ENCODE measurements around the gene SCAND1.

The SCAND1 gene

GRCh38 chr20:35981969-35982368 lies 27.7 kb upstream of the SCAND1 start:
- no peak for TF ChIP-seq CTCF (IDR thresholded peaks at IDR 0.05; ENCODE audit: low read depth, low read length)
- Histone ChIP-seq H3K27ac (no peak overlapping the region), H3K4me3 (ENCODE audit: low read depth, low read length) (no peak overlapping the region), H3K36me3 (no peaks in the 10 kb centered on the region), H3K27me3 (ENCODE audit: insufficient read depth, low read depth, severe bottlenecking) (no peaks in the 10 kb centered on the region), H3K9me3 (ENCODE audit: severe bottlenecking) (no peaks in the 10 kb centered on the region)
- no peak for DNase-seq

- Histone ChIP-seq H3K36me3 (no peaks in the 10 kb centered on the region), H3K4me3 (ENCODE audit: low read depth, low read length) (no peak overlapping the region), H3K27me3 (ENCODE audit: insufficient read depth, low read depth, severe bottlenecking) (no peaks in the 10 kb centered on the region), H3K27ac (no peak overlapping the region), H3K9me3 (ENCODE audit: severe bottlenecking) (no peaks in the 10 kb centered on the region)
- no peak for TF ChIP-seq CTCF (IDR thresholded peaks at IDR 0.05; ENCODE audit: low read depth, low read length)
- DNase-seq = no peak
Measured at GRCh38 chr20:35979544-35979943, 25.2 kb upstream of the SCAND1 start.

- no peak overlapping the region for H3K27ac ChIP-seq
Measured at GRCh38 chr20:35978041-35978513, 23.8 kb upstream of the SCAND1 start.

GRCh38 chr20:35975576-35976373 lies 21.5 kb upstream of the SCAND1 start:
- Histone ChIP-seq H3K27ac (no peak overlapping the region), H3K36me3 (no peaks in the 10 kb centered on the region), H3K4me3 (ENCODE audit: low read depth, low read length) (no peak overlapping the region), H3K27me3 (ENCODE audit: insufficient read depth, low read depth, severe bottlenecking) (no peaks in the 10 kb centered on the region), H3K9me3 (ENCODE audit: severe bottlenecking) (peaks cover 16% of the 10 kb centered on the region)
- no peak for TF ChIP-seq CTCF (IDR thresholded peaks at IDR 0.05; ENCODE audit: low read depth, low read length)
- no peak for DNase-seq

More at GRCh38 chr20:35978041-35978513, 23.8 kb upstream of the SCAND1 start:
- H3K36me3 ChIP-seq = no peaks in the 10 kb centered on the region
- H3K27me3 ChIP-seq (ENCODE audit: insufficient read depth, low read depth, severe bottlenecking) = no peaks in the 10 kb centered on the region
- TF ChIP-seq CTCF (IDR thresholded peaks at IDR 0.05; ENCODE audit: low read depth, low read length) = no peak
- no peak overlapping the region for H3K4me3 ChIP-seq (ENCODE audit: low read depth, low read length)
- DNase-seq = no peak
- H3K9me3 ChIP-seq (ENCODE audit: severe bottlenecking) = peaks cover 2% of the 10 kb centered on the region

DNA sequence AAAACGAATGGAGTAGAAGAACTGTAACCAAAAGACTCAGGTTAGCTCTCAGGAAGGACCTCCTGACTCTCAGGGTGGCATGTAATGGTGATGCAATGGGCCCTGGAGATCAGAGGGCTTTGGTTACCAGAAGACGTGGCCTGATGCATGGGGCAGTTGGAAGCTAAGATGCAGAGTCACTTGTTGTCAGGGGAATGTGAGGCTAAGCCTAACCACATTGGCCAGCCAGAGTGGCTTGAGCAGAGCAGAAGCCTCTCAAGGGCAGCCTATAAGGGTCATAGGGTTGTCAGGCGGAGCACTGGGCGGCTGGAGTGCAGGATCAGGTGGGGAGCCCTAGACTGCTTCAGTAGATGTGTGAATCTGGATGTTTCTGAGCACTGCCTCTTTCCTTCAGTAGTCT lies 20.0 kb upstream of the SCAND1 start:
- DNase-seq = no peak

More for the DNA sequence above, 20.0 kb upstream of the SCAND1 start:
- no peaks in the 10 kb centered on the region for H3K36me3 ChIP-seq
- peaks cover 16% of the 10 kb centered on the region for H3K9me3 ChIP-seq (ENCODE audit: severe bottlenecking)
- H3K4me3 ChIP-seq (ENCODE audit: low read depth, low read length) = no peak overlapping the region
- no peak overlapping the region; the same call in 1 of the 2 replicates for H3K27ac ChIP-seq
- TF ChIP-seq CTCF (IDR thresholded peaks at IDR 0.05; ENCODE audit: low read depth, low read length) = no peak
- H3K27me3 ChIP-seq (ENCODE audit: insufficient read depth, low read depth, severe bottlenecking) = no peaks in the 10 kb centered on the region

Measured in WERI-Rb-1 (cell line).